Pancreas (tissue), 10 donors: ENCODE results near the gene TAX1BP3. TPM values are rescaled to one million over a fixed set of nuclear protein-coding genes. Genes with fewer than 3 reads are reported as not detected.
A peak's percentile ranks its signal among the peaks of the same experiment; 100 is the strongest.

ENCODE experiments used
- ATAC-seq, 4 donors: fragments of 200-7000 bp; cut with Tn5 transposase; one replicate each; pipeline versions ENCODE4 v1.8.0 to v1.9.1; 2020; ENCODE audit warnings: mild to moderate bottlenecking in 4 of 4, moderate library complexity in 4 of 4
- DNase-seq, 6 donors: peaks; one replicate each; pipeline ENCODE4 v3.0.0-alpha.2; 2020
- FAIRE-seq: peaks from 2 replicates; lab custom pipeline; 2012; peaks lifted over from hg19 to GRCh38; lab: Jason Lieb, UNC
- H3K27ac ChIP-seq, 4 donors: fragments of 200-600 bp; sonication (generic); 1 replicate in 3 of 4; 2 replicates in 1 of 4; pipeline versions ENCODE4 v1.5.0 to v1.8.0; 2020
- H3K27me3 ChIP-seq, 4 donors: fragments of 200-600 bp; one replicate each; pipeline ENCODE4 v1.8.0; 2021
- H3K36me3 ChIP-seq, 3 donors: fragments of 200-600 bp; sonication (generic) in 1 of 3; one replicate each; pipeline versions ENCODE4 v1.5.0 to v1.8.0; 2020 to 2021
- H3K4me1 ChIP-seq, 3 donors: fragments of 200-600 bp; one replicate each; pipeline ENCODE4 v1.8.0; 2021
- H3K4me3 ChIP-seq, 4 donors: fragments of 200-600 bp; sonication (generic) in 2 of 4; one replicate each; pipeline versions ENCODE4 v1.5.0 to v1.8.0; 2020 to 2021
- H3K9me3 ChIP-seq, 4 donors: fragments of 200-600 bp; one replicate each; pipeline ENCODE4 v1.8.0; 2021
- CTCF ChIP-seq, 4 donors: fragments of 200-600 bp; sonication (generic) in 3 of 4; IDR thresholded peaks; one replicate each; pipeline versions ENCODE4 v1.5.0 to v1.8.0; 2021; ENCODE audit warnings: antibody characterized with exemption in 4 of 4
- WGBS, 2 donors: extraction: QIAGEN DNeasy Blood & Tissue Kit; methylation state at CpG; one replicate each; pipeline ENCODE4 v1.1.7; 2013; 5-methylcytosine and 5-hydroxymethylcytosine counted together
- intact Hi-C, 3 donors: fragments of 100-400 bp; cut with DNase I; formaldehyde crosslinking; loops; one replicate each; pipeline versions ENCODE4 v1.11.1 to v1.14.2; 2022
- polyA plus RNA-seq, 2 donors: library from polyadenylated mRNA; stranded (reverse); fragments of 200-250 nt; gene quantifications; one replicate each; pipeline ENCODE4 v1.2.3, GENCODE V29; 2013
- total RNA-seq, 6 donors: library from RNA; stranded (reverse); fragmentation: NEBNext Ultra II Directional in 4 of 6; extraction: Animal tissue kit (Norgen Biotek cat#: 25700) in 4 of 6; gene quantifications; one replicate each; pipeline versions ENCODE4 v1.2.1 to v1.2.4, GENCODE V29; 2021 to 2023
- donor health status: healthy with polysubstance abuse.
- donor health status: DM: no; HTN: no; CAD: no; lungs with moderate emphysema.
- donor health status: DM: no; HTN: no; CAD: no.
- donor health status: control.
- donor health status: control.
- donor health status: Bipolar disorder and iron deficiency.
- donor health status: DM: yes; HTN: yes; CAD: no.
- donor health status: DM: no; HTN: no; CAD: no.
- donor health status: DM: no; HTN: no; CAD: no.
- donor health status: DM: yes; HTN: yes; CAD: no.

The TAX1BP3 gene
- total and polyA plus RNA-seq, 8 donors, result 31.4 to 80.6 (median 47.6) TPM

- TF ChIP-seq CTCF (IDR thresholded peaks at IDR 0.05), result no peak
- Histone ChIP-seq H3K36me3 (no peaks in the 10 kb centered on the region), H3K27me3 (no peaks in the 10 kb centered on the region), H3K4me3 (no peak overlapping the region), H3K27ac (no peak overlapping the region), H3K9me3 (no peaks in the 10 kb centered on the region), H3K4me1 (peaks cover 0 to 3% (median 0%) of the 10 kb centered on the region in 3 donors)
- 89 to 92% methylated on average over 15 of the region's 16 CpGs for WGBS, 2 donors
- no peak for ATAC-seq
- DNase-seq, result no peak
- intact Hi-C loops, result no loop called here
- no peak for FAIRE-seq
These were observed 12.0 kb downstream of the TAX1BP3 start for GRCh38 chr17:3656353-3656752.

- H3K36me3 ChIP-seq, result no peaks in the 10 kb centered on the region
- H3K27ac ChIP-seq, result no peak overlapping the region
- H3K4me3 ChIP-seq, result no peak overlapping the region
- no peak for DNase-seq
- no peaks in the 10 kb centered on the region for H3K27me3 ChIP-seq
- ATAC-seq, result no peak
- no peaks in the 10 kb centered on the region for H3K9me3 ChIP-seq
- WGBS, 2 donors, result 90% methylated on average over 8 to 11 of the region's 11 CpGs
- FAIRE-seq, result no peak
- TF ChIP-seq CTCF (IDR thresholded peaks at IDR 0.05), result no peak
- peaks cover 0 to 3% (median 0%) of the 10 kb centered on the region in 3 donors for H3K4me1 ChIP-seq
- intact Hi-C loops, result no loop called here
These were observed 12.6 kb downstream of the TAX1BP3 start for GRCh38 chr17:3655766-3656165.

- FAIRE-seq, result no peak
- ATAC-seq, result peak; percentile 55 to 92 (median 86)
- H3K4me3 ChIP-seq, result no peak overlapping the region
- no peak overlapping the region for H3K27ac ChIP-seq
- no peaks in the 10 kb centered on the region for H3K27me3 ChIP-seq
- DNase-seq, result peak in 3 of 6 donors; percentile 61 to 86 (median 77)
- H3K4me1 ChIP-seq, result no peaks in the 10 kb centered on the region
- H3K9me3 ChIP-seq, result no peaks in the 10 kb centered on the region
- intact Hi-C loops, result loop anchor here in 1 of 3 donors (10.0 kb wide), 1 partner anchor 603 kb away; no protein-coding TSS in a partner anchor
- no peaks in the 10 kb centered on the region for H3K36me3 ChIP-seq
- TF ChIP-seq CTCF (IDR thresholded peaks at IDR 0.05), result peak in 2 of 4 donors; percentile 14 to 25
- WGBS, 2 donors, result 62 to 63% methylated on average over 20 of the region's 20 CpGs
These were observed 20.4 kb downstream of the TAX1BP3 start for GRCh38 chr17:3647769-3648555.

GRCh38 chr17:3647251-3647650 lies 21.1 kb downstream of the TAX1BP3 start:
- ATAC-seq (no peak), FAIRE-seq (no peak), DNase-seq (no peak)
- intact Hi-C loops, result loop anchor here in 1 of 3 donors (10.0 kb wide), 1 partner anchor 602 kb away; no protein-coding TSS in a partner anchor
- H3K27ac ChIP-seq, result no peak overlapping the region
- no peaks in the 10 kb centered on the region for H3K36me3 ChIP-seq
- H3K4me3 ChIP-seq, result no peak overlapping the region
- H3K4me1 ChIP-seq, result no peaks in the 10 kb centered on the region
- WGBS, 2 donors, result 82 to 84% methylated on average over 12 of the region's 12 CpGs
- H3K27me3 ChIP-seq, result no peaks in the 10 kb centered on the region
- no peak for TF ChIP-seq CTCF (IDR thresholded peaks at IDR 0.05)
- no peaks in the 10 kb centered on the region for H3K9me3 ChIP-seq

GRCh38 chr17:3645310-3645709 lies 23.1 kb downstream of the TAX1BP3 start:
- no peak overlapping the region for H3K27ac ChIP-seq
- intact Hi-C loops, result loop anchor here in 1 of 3 donors (10.0 kb wide), 1 partner anchor 601 kb away; no protein-coding TSS in a partner anchor
- no peaks in the 10 kb centered on the region for H3K9me3 ChIP-seq
- H3K4me3 ChIP-seq, result no peak overlapping the region
- H3K4me1 ChIP-seq, result peaks cover 6 to 10% (median 7%) of the 10 kb centered on the region in 3 donors
- no peak for TF ChIP-seq CTCF (IDR thresholded peaks at IDR 0.05)
- H3K27me3 ChIP-seq, result no peaks in the 10 kb centered on the region
- 55 to 80% methylated on average over 5 of the region's 5 CpGs for WGBS, 2 donors
- no peak for FAIRE-seq
- no peaks in the 10 kb centered on the region for H3K36me3 ChIP-seq
- DNase-seq, result peak in 1 of 6 donors; percentile 11
- no peak for ATAC-seq
